Stimulated activated naive CD8-positive, alpha-beta T cell treated with anti-CD3 and anti-CD28 coated beads, Interleukin-15, amount 100 ng/mL, for 72 hours (primary cell): Measurements from ENCODE around the gene C1orf159.

ENCODE experiments used
- ATAC-seq: fragments of 150-1000 bp; cut with Tn5 transposase; 2 replicates; pipeline ENCODE4 v1.10.0; 2021; ENCODE audit warnings: mild to moderate bottlenecking, moderate library complexity
- DNase-seq, 2 donors: peaks; one replicate each; pipeline ENCODE4 v3.0.0; 2021 to 2022
- H3K27ac Mint-ChIP-seq, 2 donors: one replicate each; pipeline ENCODE4 v1.8.0; 2022; ENCODE audit warnings: mild to moderate bottlenecking in 2 of 2, mixed read lengths in 2 of 2, moderate library complexity in 2 of 2
- H3K27me3 Mint-ChIP-seq: one replicate; pipeline ENCODE4 v1.8.0; 2022; ENCODE audit warnings: mixed read lengths
- H3K4me1 Mint-ChIP-seq: one replicate; pipeline ENCODE4 v1.8.0; 2022; ENCODE audit warnings: mild to moderate bottlenecking, mixed read lengths
- H3K4me3 Mint-ChIP-seq, 2 donors: one replicate each; pipeline ENCODE4 v1.8.0; 2022; ENCODE audit warnings: mild to moderate bottlenecking in 2 of 2, mixed read lengths in 2 of 2, moderate library complexity in 1 of 2
- H3K9me3 Mint-ChIP-seq, 2 donors: one replicate each; pipeline ENCODE4 v1.8.0; 2022; ENCODE audit warnings: mixed read lengths in 2 of 2

The C1orf159 gene

GRCh38 chr1:1037366-1038327 is 78.2 kb downstream of the C1orf159 start:
- peaks cover 56% of the 10 kb centered on the region for H3K4me1 Mint-ChIP-seq
- no peak overlapping the region for H3K4me3 Mint-ChIP-seq
- DNase-seq (no peak), ATAC-seq (no peak)
- peaks cover 34% of the 10 kb centered on the region for H3K27me3 Mint-ChIP-seq
- H3K27ac Mint-ChIP-seq, result no peak overlapping the region
- H3K9me3 Mint-ChIP-seq, result no peaks in the 10 kb centered on the region

GRCh38 chr1:1035291-1035943 is 80.5 kb downstream of the C1orf159 start:
- no peak overlapping the region for H3K27ac Mint-ChIP-seq

GRCh38 chr1:1034439-1034781 is 81.5 kb downstream of the C1orf159 start:
- Mint-ChIP-seq H3K4me3 (peak overlapping the region; percentile 82 to 89), H3K9me3 (no peaks in the 10 kb centered on the region), H3K4me1 (peaks cover 57% of the 10 kb centered on the region), H3K27me3 (peaks cover 36% of the 10 kb centered on the region), H3K27ac (peak overlapping the region; percentile 80 to 94)
- DNase-seq, result no peak
- peak; percentile 1 for ATAC-seq

More at GRCh38 chr1:1035291-1035943, 80.5 kb downstream of the C1orf159 start:
- Mint-ChIP-seq H3K27me3 (peaks cover 43% of the 10 kb centered on the region), H3K9me3 (no peaks in the 10 kb centered on the region), H3K4me1 (peaks cover 67% of the 10 kb centered on the region), H3K4me3 (peak overlapping the region; percentile 29 to 50)
- DNase-seq, result no peak
- no peak for ATAC-seq

GRCh38 chr1:1033731-1034438 is 82.0 kb downstream of the C1orf159 start:
- no peaks in the 10 kb centered on the region for H3K9me3 Mint-ChIP-seq
- peak overlapping the region; percentile 82 to 89 for H3K4me3 Mint-ChIP-seq
- H3K27ac Mint-ChIP-seq, result peak overlapping the region; percentile 80 to 94
- H3K4me1 Mint-ChIP-seq, result peaks cover 52% of the 10 kb centered on the region
- peaks cover 32% of the 10 kb centered on the region for H3K27me3 Mint-ChIP-seq
- ATAC-seq, result peak; percentile 41
- no peak for DNase-seq

- peak; percentile 97 for DNase-seq
- Mint-ChIP-seq H3K4me1 (peaks cover 44% of the 10 kb centered on the region), H3K27me3 (peaks cover 24% of the 10 kb centered on the region), H3K9me3 (no peaks in the 10 kb centered on the region), H3K27ac (no peak overlapping the region), H3K4me3 (peak overlapping the region; percentile 69 to 82)
- ATAC-seq, result peak; percentile 92
These were observed 82.8 kb downstream of the C1orf159 start for GRCh38 chr1:1033009-1033587.

- H3K27ac Mint-ChIP-seq, result peak overlapping the region in 1 of 2 donors; percentile 62
- no peaks in the 10 kb centered on the region for H3K9me3 Mint-ChIP-seq
- no peak for DNase-seq
- no peak for ATAC-seq
- H3K4me3 Mint-ChIP-seq, result peak overlapping the region; percentile 63 to 71
- peaks cover 38% of the 10 kb centered on the region for H3K4me1 Mint-ChIP-seq
- H3K27me3 Mint-ChIP-seq, result peaks cover 17% of the 10 kb centered on the region
These were observed 83.5 kb downstream of the C1orf159 start for GRCh38 chr1:1032424-1032823.
